RWPE2 (cell line): Measurements from ENCODE around the gene YARS1.

Experiments
- ATAC-seq: fragments of 200-7000 bp; cut with Tn5 transposase; 3 replicates; pipeline ENCODE4 v1.9.1; 2021; ENCODE audit warnings: low read depth
- DNase-seq: peaks from one replicate; pipeline ENCODE4 v3.0.0-alpha.2; 2020; ENCODE audit warnings: low spot score
- H3K27ac ChIP-seq: fragments of 450-650 bp; 2 replicates; pipeline ENCODE4 v1.5.1; 2017; ENCODE audit warnings: mild to moderate bottlenecking; ENCODE audit not compliant: poor library complexity, severe bottlenecking
- H3K27me3 ChIP-seq: fragments of 250-450 bp; sonication (Bioruptor Pico); 2 replicates; pipeline ENCODE4 v1.5.1; 2021; ENCODE audit warnings: mild to moderate bottlenecking, moderate library complexity; ENCODE audit not compliant: insufficient read depth, poor library complexity, severe bottlenecking
- H3K36me3 ChIP-seq: fragments of 250-450 bp; sonication (Bioruptor Pico); 2 replicates; pipeline ENCODE4 v1.5.1; 2020; ENCODE audit warnings: low read depth, mild to moderate bottlenecking, moderate library complexity
- H3K4me1 ChIP-seq: fragments of 250-450 bp; sonication (Bioruptor Pico); 2 replicates; pipeline ENCODE4 v1.5.1; 2021; ENCODE audit warnings: mild to moderate bottlenecking, moderate library complexity; ENCODE audit not compliant: insufficient read depth, poor library complexity, severe bottlenecking
- H3K4me3 ChIP-seq: fragments of 250-450 bp; sonication (Bioruptor Pico); 2 replicates; pipeline ENCODE4 v1.5.1; 2021; ENCODE audit warnings: mild to moderate bottlenecking, moderate library complexity; ENCODE audit not compliant: severe bottlenecking
- H3K9me3 ChIP-seq: fragments of 250-450 bp; sonication (Bioruptor Pico); 2 replicates; pipeline ENCODE4 v1.5.1; 2021; ENCODE audit warnings: mild to moderate bottlenecking, moderate library complexity; ENCODE audit not compliant: severe bottlenecking
- TF ChIP-seq, protein P1 (sequence below): fragments of 450-650 bp; IDR thresholded peaks from one replicate; pipeline ENCODE4 v1.5.1; 2017; ENCODE audit warnings: mild to moderate bottlenecking, moderate library complexity; ENCODE audit not compliant: poor library complexity, severe bottlenecking

Gene YARS1

DNA sequence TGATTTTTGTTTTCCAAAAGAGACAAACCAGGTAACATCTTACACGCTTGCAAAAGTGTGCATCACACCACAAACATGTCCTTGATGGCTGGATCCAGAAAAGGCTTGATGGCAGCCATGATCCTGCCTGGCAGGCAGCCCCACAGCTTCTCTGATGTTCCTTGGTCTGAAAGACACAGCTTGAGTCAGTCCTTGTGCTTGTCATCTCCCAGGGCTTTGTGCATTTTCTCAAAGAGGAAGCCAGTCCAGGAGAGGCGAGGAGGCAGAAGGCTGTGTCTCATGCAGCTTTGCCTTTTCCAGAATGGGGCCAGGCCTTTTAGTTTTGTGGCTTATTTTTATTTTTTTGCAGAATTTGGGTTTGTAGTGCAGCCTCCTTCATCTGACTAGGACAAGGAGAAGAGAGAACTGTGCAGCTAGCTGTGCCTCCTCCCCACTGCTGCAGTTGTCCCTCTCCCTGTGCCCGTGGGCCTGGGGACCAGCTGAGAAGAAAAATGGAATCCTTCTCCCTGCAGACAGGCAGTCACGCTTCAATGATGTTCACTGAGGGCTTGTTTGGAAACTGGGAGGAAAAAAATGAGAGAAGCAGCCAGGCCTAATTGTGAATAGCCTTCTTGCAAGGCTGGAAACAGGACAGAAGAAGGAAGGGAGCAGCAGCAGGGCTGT is 46.2 kb upstream of the YARS1 start:
- no peak for DNase-seq
- Histone ChIP-seq H3K4me1 (no peaks in the 10 kb centered on the region), H3K4me3 (no peak overlapping the region), H3K27ac (no peak overlapping the region), H3K27me3 (no peaks in the 10 kb centered on the region), H3K9me3 (no peaks in the 10 kb centered on the region), H3K36me3 (peaks cover 3% of the 10 kb centered on the region)
- no peak for ATAC-seq
- TF ChIP-seq, protein P1, sequence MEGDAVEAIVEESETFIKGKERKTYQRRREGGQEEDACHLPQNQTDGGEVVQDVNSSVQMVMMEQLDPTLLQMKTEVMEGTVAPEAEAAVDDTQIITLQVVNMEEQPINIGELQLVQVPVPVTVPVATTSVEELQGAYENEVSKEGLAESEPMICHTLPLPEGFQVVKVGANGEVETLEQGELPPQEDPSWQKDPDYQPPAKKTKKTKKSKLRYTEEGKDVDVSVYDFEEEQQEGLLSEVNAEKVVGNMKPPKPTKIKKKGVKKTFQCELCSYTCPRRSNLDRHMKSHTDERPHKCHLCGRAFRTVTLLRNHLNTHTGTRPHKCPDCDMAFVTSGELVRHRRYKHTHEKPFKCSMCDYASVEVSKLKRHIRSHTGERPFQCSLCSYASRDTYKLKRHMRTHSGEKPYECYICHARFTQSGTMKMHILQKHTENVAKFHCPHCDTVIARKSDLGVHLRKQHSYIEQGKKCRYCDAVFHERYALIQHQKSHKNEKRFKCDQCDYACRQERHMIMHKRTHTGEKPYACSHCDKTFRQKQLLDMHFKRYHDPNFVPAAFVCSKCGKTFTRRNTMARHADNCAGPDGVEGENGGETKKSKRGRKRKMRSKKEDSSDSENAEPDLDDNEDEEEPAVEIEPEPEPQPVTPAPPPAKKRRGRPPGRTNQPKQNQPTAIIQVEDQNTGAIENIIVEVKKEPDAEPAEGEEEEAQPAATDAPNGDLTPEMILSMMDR, result no peak

DNA sequence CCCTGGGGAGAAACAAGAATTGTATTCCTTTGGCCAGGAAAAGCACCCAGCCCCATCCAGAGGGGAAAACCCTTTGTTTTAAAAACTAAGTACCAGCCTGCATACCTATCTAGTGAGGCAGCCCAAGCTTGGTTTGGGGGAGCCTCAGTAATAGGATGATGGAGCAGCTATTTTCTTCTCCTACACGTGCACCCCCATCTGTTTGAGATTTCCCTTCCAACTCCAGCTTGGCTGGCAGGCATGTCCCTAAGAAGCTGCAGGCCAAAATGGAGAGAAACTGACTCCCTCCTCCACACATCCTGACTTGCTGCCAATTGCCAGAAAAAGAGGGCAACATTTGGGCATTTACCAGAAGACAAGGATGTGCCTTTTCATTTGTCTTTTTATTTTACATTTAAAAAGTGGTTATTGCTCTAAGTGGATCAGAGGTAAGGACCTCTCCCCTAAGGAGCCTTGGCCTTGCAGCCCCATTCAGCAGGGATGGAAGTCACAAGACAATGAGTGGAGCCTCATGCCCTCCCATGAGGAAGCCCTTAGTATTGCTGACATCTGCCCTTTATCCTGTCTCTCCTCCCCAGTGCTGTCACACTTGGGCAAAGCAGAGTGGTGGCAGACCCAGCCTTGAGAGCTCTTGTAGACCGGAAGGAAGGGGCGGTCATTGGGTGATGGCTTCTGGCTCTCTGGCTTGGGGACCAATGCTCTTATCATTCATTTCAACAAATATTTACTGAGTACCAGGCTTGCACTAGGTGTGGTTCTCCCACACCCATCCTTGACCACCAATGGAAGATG is 44.9 kb upstream of the YARS1 start:
- no peaks in the 10 kb centered on the region for H3K9me3 ChIP-seq
- no peak overlapping the region for H3K4me3 ChIP-seq
- H3K4me1 ChIP-seq, result no peaks in the 10 kb centered on the region
- H3K36me3 ChIP-seq, result peaks cover 12% of the 10 kb centered on the region
- H3K27ac ChIP-seq, result no peak overlapping the region
- TF ChIP-seq, protein P1, result no peak
- no peaks in the 10 kb centered on the region for H3K27me3 ChIP-seq
- ATAC-seq (no peak; the same call in 1 of the 3 replicates), DNase-seq (no peak)

DNA sequence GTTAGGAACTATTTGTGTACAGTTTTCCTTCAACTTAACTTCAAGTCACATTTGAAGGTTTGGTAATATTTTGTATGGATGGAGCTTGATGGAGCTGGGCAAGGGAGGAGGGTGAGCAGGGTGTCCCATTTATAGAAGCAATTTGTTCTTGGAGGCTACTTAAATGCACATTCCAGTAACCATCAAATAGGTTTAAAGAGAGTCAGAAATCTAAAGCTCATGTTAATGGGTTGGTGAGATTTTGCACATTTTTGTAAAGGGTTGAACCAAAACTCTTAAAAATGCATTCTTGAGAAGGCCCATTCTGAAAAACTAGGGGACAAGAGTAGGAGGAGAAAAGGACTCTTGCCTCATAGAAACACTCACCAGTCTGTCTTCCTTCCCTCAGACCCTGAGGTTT is 43.4 kb upstream of the YARS1 start:
- DNase-seq, result no peak
- H3K36me3 ChIP-seq, result peaks cover 26% of the 10 kb centered on the region
- TF ChIP-seq, protein P1, result no peak
- H3K4me3 ChIP-seq, result no peak overlapping the region
- H3K27me3 ChIP-seq, result no peaks in the 10 kb centered on the region
- H3K4me1 ChIP-seq, result no peaks in the 10 kb centered on the region
- H3K9me3 ChIP-seq, result no peaks in the 10 kb centered on the region
- no peak overlapping the region for H3K27ac ChIP-seq
- ATAC-seq, result no peak

DNA sequence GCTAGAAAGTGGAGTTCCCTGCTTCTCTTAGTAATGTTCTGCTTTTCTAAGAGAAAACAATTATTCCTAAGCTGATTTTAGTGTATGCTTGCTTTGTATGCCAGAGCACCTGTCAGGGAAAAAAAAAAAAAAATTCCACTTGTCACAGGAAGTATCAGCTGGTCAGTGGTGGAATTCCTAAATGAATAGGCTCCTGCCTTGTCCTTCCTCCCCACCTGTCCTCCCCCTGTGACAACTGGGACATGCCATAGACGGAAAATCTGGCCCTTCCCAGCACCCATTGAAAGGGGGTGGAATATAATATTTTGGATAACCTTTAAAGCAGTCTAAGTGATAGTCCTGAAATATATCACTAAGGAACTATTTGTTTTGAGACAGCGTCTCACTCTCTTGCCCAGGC is 42.8 kb upstream of the YARS1 start:
- H3K9me3 ChIP-seq, result no peaks in the 10 kb centered on the region
- TF ChIP-seq, protein P1, result no peak
- H3K4me1 ChIP-seq, result no peaks in the 10 kb centered on the region
- H3K36me3 ChIP-seq, result peaks cover 33% of the 10 kb centered on the region
- no peak overlapping the region for H3K4me3 ChIP-seq
- ATAC-seq (no peak), DNase-seq (no peak)
- no peaks in the 10 kb centered on the region for H3K27me3 ChIP-seq
- no peak overlapping the region for H3K27ac ChIP-seq

DNA sequence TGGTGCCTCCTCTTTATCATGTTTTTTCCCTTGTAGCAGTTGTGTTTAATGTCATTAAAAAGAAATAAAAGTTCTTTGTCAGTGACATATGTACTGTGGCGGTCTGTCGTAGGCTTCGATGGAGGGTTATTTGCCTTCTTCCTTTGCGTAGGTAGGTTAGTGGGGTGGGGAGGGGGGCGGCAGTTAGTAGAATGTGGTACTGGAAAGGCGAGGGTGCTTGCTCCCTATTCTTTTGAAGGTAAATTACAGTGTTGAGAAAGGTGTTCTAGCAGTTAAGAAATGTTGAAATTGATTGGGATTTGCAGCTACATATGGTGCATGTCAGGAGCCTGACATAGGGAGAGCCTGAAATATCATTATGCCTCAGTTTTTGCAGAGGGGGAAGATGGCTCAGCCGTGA is 41.6 kb upstream of the YARS1 start:
- Histone ChIP-seq H3K27ac (no peak overlapping the region), H3K4me1 (no peaks in the 10 kb centered on the region), H3K9me3 (no peaks in the 10 kb centered on the region), H3K36me3 (peaks cover 44% of the 10 kb centered on the region), H3K4me3 (no peak overlapping the region), H3K27me3 (no peaks in the 10 kb centered on the region)
- TF ChIP-seq, protein P1, result no peak
- ATAC-seq (no peak), DNase-seq (no peak)
